Activated CD8-positive, alpha-beta memory T cell treated with anti-CD3 and anti-CD28 coated beads, Interleukin-2, amount 10 ng/mL, durations not matched to agents 7 days and 5 days (primary cell): ENCODE measurements around the gene ATP2C2. TPM values are rescaled to one million over a fixed set of nuclear protein-coding genes. Genes with fewer than 3 reads are reported as not detected.

Source experiments
- ATAC-seq: fragments of 150-1000 bp; cut with Tn5 transposase; one replicate; pipeline ENCODE4 v1.10.0; 2021; ENCODE audit warnings: moderate library complexity
- CTCF ChIA-PET: fragments of 350-600 bp; sonication (Branson Sonifier 250); formaldehyde crosslinking; loops from one replicate; lab custom pipeline; 2021; ENCODE audit warnings: antibody characterized with exemption; lab: Charles Lee
- DNase-seq: peaks from one replicate; pipeline ENCODE4 v3.0.0-alpha.2; 2020
- H3K27ac Mint-ChIP-seq: one replicate; pipeline ENCODE4 v1.8.0; 2021; ENCODE audit warnings: mild to moderate bottlenecking, mixed read lengths
- H3K27me3 Mint-ChIP-seq: one replicate; pipeline ENCODE4 v1.8.0; 2021; ENCODE audit warnings: mixed read lengths
- H3K36me3 Mint-ChIP-seq: one replicate; pipeline ENCODE4 v1.8.0; 2021; ENCODE audit warnings: mild to moderate bottlenecking, mixed read lengths
- H3K4me1 Mint-ChIP-seq: one replicate; pipeline ENCODE4 v1.8.0; 2021; ENCODE audit warnings: mixed read lengths
- H3K4me3 Mint-ChIP-seq: one replicate; pipeline ENCODE4 v1.8.0; 2021; ENCODE audit warnings: mild to moderate bottlenecking, moderate library complexity, mixed read lengths
- H3K9me3 Mint-ChIP-seq: one replicate; pipeline ENCODE4 v1.8.0; 2022; ENCODE audit warnings: low read depth, mixed read lengths
- total RNA-seq, 2 experiments: library from RNA; stranded (reverse); gene quantifications; one replicate each; pipeline ENCODE4 v1.2.3, GENCODE V29; 2021

ATP2C2 gene
- total RNA-seq, 2 experiments from 2014 or later, result not detected

DNA sequence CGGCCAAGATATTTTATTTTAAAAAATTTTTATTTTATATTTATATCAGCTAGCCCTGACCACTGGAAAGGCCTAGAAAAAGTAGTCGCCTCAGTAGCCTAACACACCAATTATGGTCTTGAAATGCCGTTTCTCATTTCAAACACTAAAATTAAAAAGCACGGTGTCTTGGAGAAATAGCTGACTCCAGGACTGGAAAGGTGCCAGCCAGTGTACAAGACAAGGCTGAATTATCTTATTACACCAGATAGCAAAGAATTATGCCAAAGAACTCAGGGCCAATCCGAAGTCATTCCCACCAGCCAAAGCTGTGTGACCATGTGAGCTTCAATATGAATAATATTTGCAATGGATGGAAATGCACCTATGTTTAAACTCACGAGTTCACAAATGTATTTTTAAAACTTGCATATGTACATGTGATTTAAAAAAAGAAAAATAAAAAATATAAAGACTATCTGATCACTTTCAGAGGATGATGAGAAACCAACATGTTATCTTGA lies 19.9 kb upstream of the ATP2C2 start:
- no peak overlapping the region for H3K4me3 Mint-ChIP-seq
- H3K36me3 Mint-ChIP-seq, result no peaks in the 10 kb centered on the region
- ATAC-seq, result no peak
- CTCF ChIA-PET, result no interaction called here
- H3K27me3 Mint-ChIP-seq, result peaks cover 9% of the 10 kb centered on the region
- no peak for DNase-seq
- H3K27ac Mint-ChIP-seq, result no peak overlapping the region
- no peaks in the 10 kb centered on the region for H3K4me1 Mint-ChIP-seq
- H3K9me3 Mint-ChIP-seq, result no peaks in the 10 kb centered on the region

- Mint-ChIP-seq H3K36me3 (no peaks in the 10 kb centered on the region), H3K27me3 (peaks cover 9% of the 10 kb centered on the region), H3K9me3 (no peaks in the 10 kb centered on the region), H3K4me3 (no peak overlapping the region), H3K27ac (no peak overlapping the region), H3K4me1 (no peaks in the 10 kb centered on the region)
- no peak for ATAC-seq
- CTCF ChIA-PET, result no interaction called here
- no peak for DNase-seq
Observed at GRCh38 chr16:84349862-84350684, 18.3 kb upstream of the ATP2C2 start.

DNA sequence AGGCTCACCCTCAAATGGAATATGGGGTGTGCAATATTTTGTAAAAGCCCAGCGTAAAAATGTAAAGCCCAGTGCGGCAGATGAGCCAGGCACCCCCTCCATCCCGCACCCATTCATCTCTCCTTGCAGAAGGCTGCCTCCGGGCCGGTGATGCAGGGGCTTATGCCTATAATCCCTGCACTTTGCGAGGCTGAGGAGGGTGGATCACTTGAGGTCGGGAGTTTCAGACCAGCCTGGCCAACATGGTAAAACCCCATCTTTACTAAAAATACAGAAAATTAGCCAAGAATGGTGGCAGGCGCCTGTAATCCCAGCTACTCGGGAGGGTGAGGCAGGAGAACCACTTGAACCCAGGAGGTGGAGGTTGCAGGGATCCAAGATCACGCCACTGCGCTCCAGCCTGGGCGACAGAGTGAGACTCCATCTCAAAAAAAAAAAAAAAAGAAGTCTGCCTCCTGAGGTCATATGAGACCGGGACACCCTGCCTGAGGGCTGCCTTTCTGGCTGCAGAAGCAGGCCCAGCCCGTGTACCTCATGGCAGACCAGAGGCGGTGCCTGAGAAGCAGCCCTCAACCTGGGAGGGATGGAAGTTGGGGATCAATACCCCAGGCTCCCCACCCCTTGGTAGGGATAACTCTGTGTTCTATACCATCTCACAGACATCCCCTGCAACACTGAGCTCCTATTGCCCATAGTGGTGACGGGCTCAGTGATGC lies 17.5 kb upstream of the ATP2C2 start:
- DNase-seq, result no peak
- no peak for ATAC-seq
- no peak overlapping the region for H3K4me3 Mint-ChIP-seq
- CTCF ChIA-PET, result no interaction called here
- no peaks in the 10 kb centered on the region for H3K4me1 Mint-ChIP-seq
- no peak overlapping the region for H3K27ac Mint-ChIP-seq
- peaks cover 9% of the 10 kb centered on the region for H3K27me3 Mint-ChIP-seq
- no peaks in the 10 kb centered on the region for H3K9me3 Mint-ChIP-seq
- H3K36me3 Mint-ChIP-seq, result no peaks in the 10 kb centered on the region

DNA sequence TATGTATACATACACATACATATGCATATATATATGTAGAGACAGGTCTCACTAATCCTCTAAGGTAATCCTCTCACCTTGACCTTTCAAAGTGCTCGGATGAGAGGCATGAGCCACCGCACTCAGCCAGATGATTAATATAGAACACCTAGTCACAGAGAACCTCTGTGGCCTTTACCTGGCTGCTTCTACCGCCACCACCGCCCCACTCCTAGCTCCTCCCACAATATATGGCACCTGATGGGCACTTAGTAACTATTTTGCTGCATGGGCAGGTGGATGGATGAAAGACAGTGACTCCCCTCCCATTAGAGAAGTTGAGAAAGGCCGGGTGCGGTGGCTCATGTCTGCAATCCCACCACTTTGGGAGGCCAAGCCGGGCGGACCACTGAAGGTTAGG lies 16.7 kb upstream of the ATP2C2 start:
- Mint-ChIP-seq H3K9me3 (no peaks in the 10 kb centered on the region), H3K4me3 (no peak overlapping the region)

GRCh38 chr16:84354306-84354705 lies 14.0 kb upstream of the ATP2C2 start:
- no peak overlapping the region for H3K27ac Mint-ChIP-seq
- DNase-seq (no peak), ATAC-seq (no peak)
- H3K4me1 Mint-ChIP-seq, result peaks cover 11% of the 10 kb centered on the region
- peaks cover 13% of the 10 kb centered on the region for H3K27me3 Mint-ChIP-seq
- H3K36me3 Mint-ChIP-seq, result no peaks in the 10 kb centered on the region
- H3K9me3 Mint-ChIP-seq, result no peaks in the 10 kb centered on the region
- H3K4me3 Mint-ChIP-seq, result no peak overlapping the region
- CTCF ChIA-PET, result no interaction called here

More for the DNA sequence above, 16.7 kb upstream of the ATP2C2 start:
- no peak for DNase-seq
- peaks cover 9% of the 10 kb centered on the region for H3K27me3 Mint-ChIP-seq
- ATAC-seq, result no peak
- H3K4me1 Mint-ChIP-seq, result no peaks in the 10 kb centered on the region
- H3K36me3 Mint-ChIP-seq, result no peaks in the 10 kb centered on the region
- no peak overlapping the region for H3K27ac Mint-ChIP-seq
- CTCF ChIA-PET, result no interaction called here

DNA sequence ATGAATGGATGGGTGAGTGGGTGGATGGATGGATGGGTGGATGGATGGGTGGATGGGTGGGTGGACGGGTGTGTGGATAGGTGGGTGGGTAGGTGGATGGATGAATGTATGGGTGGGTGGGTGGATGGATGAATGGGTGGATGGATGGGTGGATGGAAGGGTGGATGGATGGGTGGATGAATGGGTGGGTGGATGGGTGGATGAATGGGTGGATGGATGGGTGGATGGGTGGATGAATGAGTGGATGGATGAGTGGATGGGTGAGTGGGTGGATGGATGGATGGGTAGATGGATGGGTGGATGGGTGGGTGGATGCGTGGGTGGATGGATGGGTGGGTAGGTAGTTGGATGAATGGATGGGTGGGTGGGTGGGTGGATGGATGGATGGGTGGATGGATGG lies 13.2 kb upstream of the ATP2C2 start:
- ATAC-seq, result no peak
- Mint-ChIP-seq H3K4me1 (peaks cover 14% of the 10 kb centered on the region), H3K27ac (no peak overlapping the region), H3K9me3 (no peaks in the 10 kb centered on the region), H3K27me3 (peaks cover 13% of the 10 kb centered on the region), H3K36me3 (no peaks in the 10 kb centered on the region), H3K4me3 (no peak overlapping the region)
- DNase-seq, result no peak
- CTCF ChIA-PET, result no interaction called here

DNA sequence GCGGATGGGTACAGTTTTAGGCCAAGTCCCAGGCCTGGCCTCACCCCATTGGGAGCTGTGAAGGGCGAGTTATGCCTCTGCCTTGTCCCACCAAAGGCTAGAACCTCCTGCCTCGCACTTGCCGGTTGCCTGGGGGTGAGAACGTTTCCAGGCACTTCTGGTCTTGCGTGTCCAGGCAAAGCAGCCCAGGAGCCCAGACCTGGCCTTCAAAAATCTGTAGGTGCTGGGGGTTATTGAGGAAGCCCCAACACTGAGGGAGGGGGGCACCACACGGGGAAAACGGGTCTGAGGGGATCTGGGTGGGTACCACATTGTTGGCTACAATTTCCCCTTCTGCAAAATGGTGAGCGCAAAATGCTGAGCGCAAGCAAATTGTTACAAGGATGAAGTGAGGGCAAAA lies 12.2 kb upstream of the ATP2C2 start:
- CTCF ChIA-PET, result no interaction called here
- Mint-ChIP-seq H3K27ac (no peak overlapping the region), H3K4me1 (peaks cover 24% of the 10 kb centered on the region), H3K4me3 (no peak overlapping the region), H3K27me3 (peaks cover 13% of the 10 kb centered on the region), H3K9me3 (no peaks in the 10 kb centered on the region), H3K36me3 (no peaks in the 10 kb centered on the region)
- DNase-seq (no peak), ATAC-seq (no peak)

- CTCF ChIA-PET, result no interaction called here
- no peak for ATAC-seq
- no peaks in the 10 kb centered on the region for H3K9me3 Mint-ChIP-seq
Observed at GRCh38 chr16:84356591-84357116, 11.7 kb upstream of the ATP2C2 start.

DNA sequence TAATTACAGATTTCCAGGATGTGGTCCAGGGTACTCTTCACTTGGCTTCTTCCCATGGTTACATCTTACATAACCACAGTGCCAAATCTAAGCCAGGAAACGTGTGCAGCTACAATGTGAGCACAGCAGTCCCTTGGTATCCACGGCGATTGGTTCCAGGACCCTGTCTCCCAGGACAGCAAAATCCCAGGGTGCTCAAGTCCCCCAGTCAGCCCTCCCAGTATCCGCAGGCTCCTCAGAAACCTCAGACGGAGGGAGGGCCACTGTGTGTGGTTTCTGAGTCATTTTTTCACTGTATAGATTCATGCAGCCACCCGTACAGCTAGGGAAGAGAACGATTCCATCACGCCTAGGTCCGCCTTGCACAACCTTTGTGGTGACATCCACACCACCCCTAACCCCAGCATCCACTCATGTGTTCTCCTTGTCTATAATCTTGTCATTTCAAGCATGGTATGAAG lies 11.1 kb upstream of the ATP2C2 start:
- peak; percentile 49 for DNase-seq
- Mint-ChIP-seq H3K36me3 (no peaks in the 10 kb centered on the region), H3K4me1 (peaks cover 24% of the 10 kb centered on the region), H3K9me3 (no peaks in the 10 kb centered on the region), H3K27ac (no peak overlapping the region), H3K27me3 (peaks cover 12% of the 10 kb centered on the region), H3K4me3 (no peak overlapping the region)
- CTCF ChIA-PET, result no interaction called here
- peak; percentile 25 for ATAC-seq

More at GRCh38 chr16:84356591-84357116, 11.7 kb upstream of the ATP2C2 start:
- H3K36me3 Mint-ChIP-seq, result no peaks in the 10 kb centered on the region
- H3K4me1 Mint-ChIP-seq, result peaks cover 24% of the 10 kb centered on the region
- H3K4me3 Mint-ChIP-seq, result no peak overlapping the region
- H3K27me3 Mint-ChIP-seq, result peaks cover 13% of the 10 kb centered on the region
- no peak for DNase-seq
- H3K27ac Mint-ChIP-seq, result no peak overlapping the region

GRCh38 chr16:84358601-84359295 lies 9.6 kb upstream of the ATP2C2 start:
- Mint-ChIP-seq H3K27ac (peak overlapping the region; percentile 14), H3K9me3 (no peaks in the 10 kb centered on the region), H3K4me1 (peaks cover 24% of the 10 kb centered on the region), H3K27me3 (peaks cover 11% of the 10 kb centered on the region), H3K36me3 (no peaks in the 10 kb centered on the region), H3K4me3 (no peak overlapping the region)
- ATAC-seq (no peak), DNase-seq (no peak)
- CTCF ChIA-PET, result interaction anchor here (0.5 to 0.6 kb wide), 3 partner anchors 11 to 546 kb away, joined by 3 to 5 read pairs (median 3); no protein-coding TSS in a partner anchor

DNA sequence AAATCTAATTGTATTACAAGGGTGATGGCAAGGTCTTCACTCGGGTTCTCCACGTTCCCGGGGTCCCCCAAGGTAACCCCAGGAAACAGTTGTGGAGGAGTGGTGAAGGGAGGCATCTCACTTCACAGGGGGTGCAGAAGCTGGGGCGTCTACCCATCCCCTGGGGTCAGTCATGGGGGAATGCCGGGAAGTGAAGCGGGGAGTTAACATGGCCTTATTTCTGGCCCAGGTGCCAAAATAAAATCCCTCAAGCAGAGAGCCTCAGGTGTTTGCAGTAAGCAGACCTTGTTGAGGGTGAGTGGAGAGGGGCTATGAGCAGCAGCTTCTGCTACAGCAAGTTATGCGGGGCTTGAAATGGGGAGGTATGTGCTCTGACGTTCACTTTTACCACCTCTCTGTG lies 9.0 kb upstream of the ATP2C2 start:
- peaks cover 15% of the 10 kb centered on the region for H3K27me3 Mint-ChIP-seq
- H3K4me1 Mint-ChIP-seq, result peaks cover 24% of the 10 kb centered on the region
- DNase-seq (no peak), ATAC-seq (no peak)
- H3K36me3 Mint-ChIP-seq, result no peaks in the 10 kb centered on the region
- no peak overlapping the region for H3K4me3 Mint-ChIP-seq
- H3K27ac Mint-ChIP-seq, result no peak overlapping the region
- CTCF ChIA-PET, result interaction anchor here (0.5 to 1.4 kb wide), 4 partner anchors 10 to 546 kb away, joined by 3 to 5 read pairs (median 3); no protein-coding TSS in a partner anchor
- no peaks in the 10 kb centered on the region for H3K9me3 Mint-ChIP-seq

DNA sequence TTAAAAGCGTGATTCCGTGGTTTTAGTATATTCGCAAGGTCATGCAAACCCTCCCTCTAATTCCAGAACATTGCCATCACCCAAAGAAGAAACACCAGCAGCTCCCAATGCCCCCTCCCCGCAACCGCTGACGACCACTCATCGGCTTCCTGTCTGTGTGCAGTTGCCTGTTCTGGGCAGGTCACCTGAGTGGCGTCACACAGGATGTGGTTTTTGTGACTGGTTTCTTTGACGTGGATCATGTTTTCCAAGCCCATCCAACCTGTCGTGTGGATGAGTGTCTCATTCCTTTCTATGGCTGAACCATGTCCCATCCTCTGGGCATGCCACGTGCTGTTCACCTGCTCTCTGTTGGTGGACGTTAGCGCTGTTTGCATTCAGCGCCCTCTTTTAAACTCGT lies 8.2 kb upstream of the ATP2C2 start:
- Mint-ChIP-seq H3K27me3 (peaks cover 20% of the 10 kb centered on the region), H3K4me1 (peaks cover 24% of the 10 kb centered on the region), H3K36me3 (no peaks in the 10 kb centered on the region), H3K4me3 (no peak overlapping the region), H3K27ac (peak overlapping the region; percentile 36), H3K9me3 (no peaks in the 10 kb centered on the region)
- CTCF ChIA-PET, result interaction anchor here (1.4 kb wide), 1 partner anchor 146 kb away, joined by 3 read pairs; no protein-coding TSS in a partner anchor
- DNase-seq (peak; percentile 82), ATAC-seq (peak; percentile 61)

- Mint-ChIP-seq H3K27me3 (peaks cover 20% of the 10 kb centered on the region), H3K36me3 (no peaks in the 10 kb centered on the region), H3K27ac (peak overlapping the region; percentile 36), H3K9me3 (no peaks in the 10 kb centered on the region), H3K4me3 (no peak overlapping the region), H3K4me1 (peaks cover 24% of the 10 kb centered on the region)
- CTCF ChIA-PET, result interaction anchor here (1.4 kb wide), 1 partner anchor 145 kb away, joined by 3 read pairs; no protein-coding TSS in a partner anchor
- peak; percentile 7 for ATAC-seq
- no peak for DNase-seq
Observed at GRCh38 chr16:84360748-84361147, 7.6 kb upstream of the ATP2C2 start.
